GM21381 (cell line): ENCODE results near the gene ARHGAP24.
A peak's percentile ranks its signal among the peaks of the same experiment; 100 is the strongest.
"Not testable (repeated sequence)": the region's sequence is repeated elsewhere in the genome, so short reads cannot be mapped to it uniquely, and the experiment has no call there.

Source experiments
- ATAC-seq: cut with Tn5 transposase; IDR thresholded peaks from one replicate; pipeline ENCODE4 v1.9.1; 2021; ENCODE audit warnings: mild to moderate bottlenecking, moderate library complexity; ENCODE audit not compliant: unreplicated experiment

The ARHGAP24 gene

DNA sequence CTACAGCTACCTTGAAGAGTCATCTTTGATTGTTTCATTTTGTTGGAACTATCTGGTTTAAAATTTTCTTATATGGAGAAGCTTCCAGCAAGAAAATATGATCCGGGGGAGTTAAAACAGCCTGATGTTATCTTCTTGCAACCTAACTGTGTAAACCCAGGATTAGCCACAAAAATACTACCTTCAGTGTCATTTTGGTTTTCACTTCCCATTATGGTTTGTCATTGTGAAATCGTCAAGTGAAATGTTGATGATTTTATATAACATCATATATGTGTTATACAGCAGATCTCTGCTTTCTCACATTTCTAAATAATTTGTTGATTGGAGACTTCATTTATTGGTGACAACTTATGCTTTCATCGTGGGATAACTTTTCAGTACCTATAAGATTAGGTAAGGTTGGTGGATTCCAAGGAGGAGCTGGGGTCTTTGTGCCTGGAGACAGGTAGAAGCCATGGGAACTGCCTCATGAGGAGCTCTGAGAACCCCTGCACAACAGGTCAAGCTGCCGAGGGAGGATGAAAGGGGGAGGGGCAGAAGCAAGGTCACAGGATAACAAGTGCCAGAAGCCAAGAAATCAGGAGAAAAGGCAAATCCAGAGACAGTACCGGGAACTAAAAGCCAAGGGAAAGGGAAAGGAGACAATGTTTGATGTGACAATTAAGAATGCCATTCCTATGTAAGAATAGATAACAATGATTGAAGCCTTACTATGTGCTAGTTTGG lies 7.2 kb downstream of the ARHGAP24 start:
- no peak for ATAC-seq

DNA sequence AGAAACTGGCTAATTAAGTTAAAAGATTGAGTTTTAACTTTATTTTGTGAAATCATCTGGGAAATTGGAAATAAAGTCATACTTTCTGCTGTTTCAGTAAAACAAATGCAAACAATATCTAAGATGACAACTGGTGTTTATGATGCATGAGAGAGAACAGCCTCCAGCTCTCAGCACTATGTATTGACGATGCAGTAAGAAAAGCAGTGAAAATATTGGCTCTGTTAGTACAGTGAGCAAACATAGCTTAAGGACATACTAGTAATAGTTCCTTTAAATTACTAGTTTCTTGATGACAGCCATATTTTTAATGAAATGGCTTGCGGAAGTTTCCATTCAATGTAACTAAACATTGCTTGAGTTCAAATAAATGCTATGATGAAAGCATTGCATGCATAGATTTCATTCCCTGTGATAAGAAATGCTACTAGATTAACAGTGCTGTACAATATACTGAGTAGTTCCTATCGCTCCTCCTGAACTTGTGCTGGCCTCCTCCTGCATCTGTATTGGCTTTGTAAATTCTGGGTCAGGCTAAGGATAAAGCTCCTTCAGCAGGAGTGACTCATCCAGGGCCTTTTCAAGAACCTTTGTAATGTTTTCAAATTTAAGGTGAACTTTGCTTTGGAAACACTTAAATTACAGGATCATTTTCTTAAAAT lies 11.6 kb downstream of the ARHGAP24 start:
- no peak for ATAC-seq

DNA sequence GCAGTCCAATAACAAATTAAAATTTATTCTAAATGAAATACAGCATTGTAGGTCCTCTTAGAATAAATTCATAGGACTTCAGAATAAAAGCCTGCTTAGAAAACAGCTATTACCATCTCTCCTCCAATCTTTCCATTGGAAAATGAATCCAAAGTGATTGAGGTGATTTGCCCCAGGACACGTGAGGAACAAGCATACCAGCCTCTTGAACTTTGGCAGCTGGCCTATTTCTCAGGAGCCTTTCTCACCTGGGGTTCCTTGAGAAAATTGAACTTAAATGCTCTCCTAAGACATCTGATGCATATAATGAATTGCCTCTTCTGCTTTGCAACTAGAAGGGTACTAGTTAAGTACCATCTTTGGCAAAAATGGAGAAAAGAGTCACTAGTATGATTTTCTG lies 13.5 kb downstream of the ARHGAP24 start:
- ATAC-seq = no peak

- ATAC-seq = no peak
Observed at GRCh38 chr4:85489273-85489981, 14.5 kb downstream of the ARHGAP24 start.

DNA sequence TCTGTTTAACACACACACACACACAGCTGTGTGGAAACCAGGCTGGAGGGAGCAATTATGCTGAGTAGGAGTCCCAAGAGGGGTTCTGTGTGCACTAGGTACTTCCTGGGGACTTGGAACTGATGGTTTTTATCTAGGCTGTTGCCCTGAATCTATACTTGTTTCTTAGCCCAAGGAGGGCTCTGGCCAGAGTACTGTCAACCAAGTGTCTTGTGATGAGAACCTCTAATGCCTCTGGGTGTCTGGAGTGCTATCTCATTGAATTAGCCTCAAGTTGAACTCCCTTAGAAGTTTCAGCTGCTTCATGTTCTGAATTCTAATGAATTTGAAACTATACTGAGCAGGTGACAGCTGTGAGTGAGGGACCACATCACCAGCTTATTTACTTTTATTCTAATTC lies 16.6 kb downstream of the ARHGAP24 start:
- ATAC-seq = no peak

DNA sequence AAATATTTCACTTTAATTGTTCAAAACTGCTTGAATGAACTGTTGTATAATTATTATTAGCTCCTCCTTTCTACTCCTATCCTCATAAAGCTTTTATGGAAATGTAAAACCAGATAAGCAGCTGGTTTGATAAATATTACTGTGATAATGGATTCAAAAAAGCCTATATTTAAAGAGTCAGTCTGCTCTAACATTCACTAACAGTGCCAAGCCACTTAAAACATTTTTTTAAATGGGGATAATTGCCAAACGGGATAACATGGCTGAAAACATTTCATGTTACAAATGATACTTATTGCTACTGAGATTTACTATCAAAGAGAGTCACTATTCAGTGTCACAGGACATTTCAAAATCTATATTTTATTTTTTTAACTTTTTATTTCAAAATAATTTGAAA lies 17.4 kb downstream of the ARHGAP24 start:
- ATAC-seq = no peak

DNA sequence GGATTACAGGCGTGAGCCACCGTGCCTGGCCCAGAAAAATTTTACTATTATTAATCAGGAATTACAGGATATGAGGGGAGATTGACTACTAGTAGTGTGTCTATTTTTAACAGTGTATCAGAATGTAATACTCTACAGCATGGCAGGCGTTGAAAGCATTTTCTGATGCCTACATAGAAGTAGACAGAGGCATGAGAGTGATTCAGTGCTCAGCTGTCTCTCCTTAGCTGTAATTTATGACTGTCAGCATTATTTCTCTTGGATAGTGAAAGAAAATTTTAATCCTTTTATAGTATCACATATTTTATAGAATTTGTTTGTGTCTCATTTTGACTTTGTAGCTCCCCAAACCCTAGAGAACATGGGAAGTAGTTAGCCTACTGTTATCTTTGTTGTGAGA lies 20.7 kb downstream of the ARHGAP24 start:
- no peak for ATAC-seq

GRCh38 chr4:85496126-85496849 lies 21.3 kb downstream of the ARHGAP24 start:
- no peak for ATAC-seq

- ATAC-seq = no peak
Observed at GRCh38 chr4:85496933-85497332, 22.0 kb downstream of the ARHGAP24 start.

DNA sequence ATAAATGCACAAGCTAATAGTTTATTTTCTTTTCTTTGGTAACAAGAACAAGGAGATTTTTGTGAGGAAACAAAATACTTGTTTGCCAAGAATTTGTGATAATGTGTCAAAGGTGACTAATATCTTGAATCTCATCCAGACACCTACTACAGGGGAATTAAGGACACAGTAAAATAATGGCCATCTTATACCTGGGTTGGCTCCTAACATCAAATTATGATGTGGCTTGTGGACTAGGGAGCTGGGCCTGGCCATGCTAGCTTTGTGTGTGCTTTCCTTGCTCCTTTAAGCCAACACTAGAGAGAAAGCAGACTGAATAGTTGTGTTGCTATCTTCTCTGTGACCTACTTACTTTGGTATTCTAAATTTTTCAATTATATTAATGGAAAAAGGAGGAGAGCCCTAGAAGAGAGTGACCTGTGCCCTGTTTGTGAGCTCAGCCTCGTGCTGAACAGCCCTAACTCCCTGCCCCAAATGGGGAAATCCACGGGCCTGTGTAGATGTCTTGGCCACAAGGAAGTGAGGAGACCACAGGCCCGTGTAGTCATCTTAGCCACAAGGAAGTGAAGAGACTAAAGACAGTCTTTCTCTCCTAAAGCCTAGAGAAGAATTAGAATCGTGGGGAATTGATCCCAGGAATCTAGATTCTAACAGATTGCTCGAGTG lies 23.3 kb downstream of the ARHGAP24 start:
- peak; percentile 97 for ATAC-seq

DNA sequence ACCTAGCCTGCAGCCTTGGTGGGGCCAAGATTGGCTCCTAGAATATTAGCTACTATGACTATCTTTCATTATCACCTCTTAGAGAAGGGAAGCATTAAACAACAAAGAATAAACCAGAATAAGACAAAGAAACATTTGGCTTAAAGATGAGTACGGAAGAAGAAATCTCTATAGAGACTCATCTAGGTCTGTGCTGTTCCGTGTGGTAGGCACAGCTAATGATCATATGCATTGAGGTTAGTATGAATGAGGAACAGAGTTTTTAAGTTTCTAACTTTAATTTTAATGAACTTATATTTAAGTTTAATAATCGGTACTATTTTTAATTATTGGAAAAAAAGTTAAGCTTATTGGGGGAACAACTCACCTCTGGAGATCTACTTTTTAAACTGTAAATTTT lies 24.6 kb downstream of the ARHGAP24 start:
- ATAC-seq = no peak

DNA sequence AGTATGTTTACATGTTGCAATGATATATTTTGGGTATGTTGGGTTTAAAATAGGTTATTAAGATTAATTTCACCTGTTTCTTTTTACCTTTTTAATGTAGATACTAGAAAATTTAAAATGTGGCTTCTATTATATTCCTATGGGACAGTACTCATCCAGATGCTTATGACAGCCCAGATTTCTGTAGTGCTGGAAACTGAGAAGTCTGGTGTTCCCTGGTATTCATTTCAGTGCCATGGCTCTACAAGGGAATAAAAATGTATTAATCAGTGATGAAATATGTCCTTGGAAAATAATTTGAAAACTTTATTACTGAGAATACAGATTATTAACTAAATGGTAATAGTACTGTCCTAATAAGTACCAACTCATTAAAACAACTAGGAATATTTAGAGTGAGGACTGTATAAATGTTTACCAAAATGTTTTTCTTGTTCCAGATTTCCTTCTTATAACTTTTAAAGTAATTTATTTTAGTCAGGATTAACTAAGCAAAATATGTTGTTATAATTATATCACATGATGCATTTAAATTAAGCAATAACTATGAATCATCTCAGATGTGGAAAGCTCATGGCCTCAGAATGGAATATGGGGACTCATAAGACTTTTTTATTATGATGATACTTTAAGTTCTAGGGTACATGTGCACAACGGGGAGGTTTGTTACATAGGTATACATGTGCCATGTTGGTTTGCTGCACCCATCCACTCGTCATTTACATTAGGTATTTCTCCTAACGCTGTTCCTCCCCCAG lies 25.3 kb downstream of the ARHGAP24 start:
- no peak for ATAC-seq

DNA sequence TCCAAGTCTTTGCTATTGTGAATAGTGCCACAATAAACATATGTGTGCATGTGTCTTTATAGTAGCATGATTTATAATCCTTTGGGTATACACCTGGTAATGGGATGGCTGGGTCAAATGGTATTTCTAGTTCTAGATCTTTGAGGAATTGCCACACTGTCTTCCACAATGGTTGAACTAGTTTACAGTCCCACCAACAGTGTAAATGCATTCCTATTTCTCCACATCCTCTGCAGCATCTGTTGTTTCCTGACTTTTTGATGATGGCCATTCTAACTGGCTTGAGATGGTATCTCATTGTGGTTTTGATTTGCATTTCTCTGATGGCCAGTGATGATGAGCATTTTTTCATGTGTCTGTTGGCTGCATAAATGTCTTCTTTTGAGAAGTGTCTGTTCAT lies 26.2 kb downstream of the ARHGAP24 start:
- ATAC-seq = not testable (repeated sequence)

- no peak for ATAC-seq
Observed at GRCh38 chr4:85508654-85509053, 33.7 kb downstream of the ARHGAP24 start.

- no peak for ATAC-seq
Observed at GRCh38 chr4:85509882-85510631, 35.1 kb downstream of the ARHGAP24 start.

DNA sequence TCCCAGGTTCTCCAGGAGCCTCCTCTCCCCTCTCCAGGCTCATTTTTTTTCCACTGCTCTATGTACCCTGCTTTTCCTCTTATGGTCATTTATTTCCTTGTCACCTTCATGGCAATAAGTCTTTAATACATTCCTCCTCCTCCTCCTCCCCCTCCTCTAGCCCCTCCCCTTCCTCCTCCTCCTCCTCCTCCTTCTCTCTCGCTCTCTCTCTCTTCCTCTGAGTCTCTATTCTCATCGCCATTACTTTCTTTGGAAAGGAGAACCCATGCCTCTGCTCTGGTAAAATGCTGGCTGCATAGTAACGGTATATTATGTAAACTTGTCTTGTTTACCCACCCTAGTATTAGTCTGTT lies 35.7 kb downstream of the ARHGAP24 start:
- no peak for ATAC-seq

GRCh38 chr4:85512446-85513205 lies 37.7 kb downstream of the ARHGAP24 start:
- no peak for ATAC-seq

- ATAC-seq = no peak
Observed at GRCh38 chr4:85514117-85514516, 39.2 kb downstream of the ARHGAP24 start.

DNA sequence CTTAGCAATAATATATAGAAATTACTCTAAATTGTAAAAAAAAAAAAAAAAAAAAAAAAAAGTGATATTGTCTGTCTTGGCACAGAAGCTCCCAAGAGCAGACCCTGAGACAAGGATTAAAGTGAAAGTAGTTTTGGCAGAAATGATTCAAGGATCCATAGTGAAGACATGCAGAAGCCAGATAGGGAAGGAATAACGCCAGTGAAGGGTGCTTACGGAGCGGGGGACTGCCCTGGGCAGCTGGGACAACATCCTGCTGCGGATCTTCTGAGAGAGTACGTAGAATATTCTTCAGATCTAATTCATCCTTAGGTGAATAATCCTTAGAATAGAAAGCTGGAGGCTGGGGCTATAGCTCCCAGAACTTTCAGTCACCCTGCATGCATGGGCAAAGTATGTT lies 39.8 kb downstream of the ARHGAP24 start:
- no peak for ATAC-seq
